GM12878 (cell line): ENCODE measurements around the gene SHISA9. TPM values are rescaled to one million over a fixed set of nuclear protein-coding genes. Genes with fewer than 3 reads are reported as not detected.
A peak's percentile ranks its signal among the peaks of the same experiment; 100 is the strongest.

Experiments used
- BHLHE40 ChIP-seq, 2 experiments: fragments of 450-650 bp in 1 of 2; IDR thresholded peaks; 2 replicates each; pipeline ENCODE4 v1.6.1; 2011 to 2017; ENCODE audit warnings: low read depth in 2 of 2, borderline replicate concordance in 1 of 2, improper control_type of control experiment in 1 of 2, low read length in 1 of 2, mild to moderate bottlenecking in 1 of 2
- FOS ChIP-seq: IDR thresholded peaks from 3 replicates; pipeline ENCODE4 v1.6.1; 2011; ENCODE audit warnings: borderline replicate concordance; ENCODE audit not compliant: insufficient read length; ENCODE audit errors: extremely low read depth
- HDAC6 ChIP-seq: fragments of 200-600 bp; sonication (generic); IDR thresholded peaks from one replicate; pipeline ENCODE4 v1.8.0; 2017; ENCODE audit warnings: antibody characterized with exemption; ENCODE audit not compliant: unreplicated experiment
- IKZF1 ChIP-seq: fragments of 450-650 bp; conservative IDR thresholded peaks from 2 replicates; pipeline ENCODE4 v1.6.1; 2017; ENCODE audit warnings: antibody characterized with exemption, mild to moderate bottlenecking
- NFYA ChIP-seq: IDR thresholded peaks from 2 replicates; pipeline ENCODE4 v1.6.1; 2011; ENCODE audit warnings: low read depth, mild to moderate bottlenecking, low read length, improper control_type of control experiment, borderline replicate concordance
- POLR2AphosphoS2 ChIP-seq: IDR thresholded peaks from 2 replicates; pipeline ENCODE4 v1.6.1; 2011; ENCODE audit warnings: low read depth, mild to moderate bottlenecking, low read length, improper control_type of control experiment, moderate library complexity
- RBBP5 ChIP-seq: fragments of 200-600 bp; sonication (generic); conservative IDR thresholded peaks from 2 replicates; pipeline ENCODE4 v1.6.1; 2016
- RFX5 ChIP-seq: IDR thresholded peaks from 2 replicates; pipeline ENCODE4 v1.6.1; 2011; ENCODE audit warnings: low read depth, low read length, improper control_type of control experiment
- SMARCA5 ChIP-seq: fragments of 450-650 bp; IDR thresholded peaks from 2 replicates; pipeline ENCODE4 v1.6.1; 2017; ENCODE audit warnings: mild to moderate bottlenecking
- SUPT20H ChIP-seq: IDR thresholded peaks from 2 replicates; pipeline ENCODE4 v1.6.1; 2011; ENCODE audit warnings: low read depth, mild to moderate bottlenecking, low read length, moderate library complexity, borderline replicate concordance; ENCODE audit not compliant: control insufficient read depth
- TCF7 ChIP-seq: IDR thresholded peaks from 2 replicates; pipeline ENCODE4 v1.6.1; 2014; ENCODE audit warnings: antibody characterized with exemption, borderline replicate concordance
- ZNF217 ChIP-seq: fragments of 450-650 bp; IDR thresholded peaks from 2 replicates; pipeline ENCODE4 v1.6.1; 2017; ENCODE audit warnings: antibody characterized with exemption, mild to moderate bottlenecking
- polyA plus RNA-seq, 11 experiments: library from polyadenylated mRNA; depleted of rRNA in 4 of 11; unstranded in 6 of 11; stranded (reverse) in 5 of 11; fragments of >200 nt; fragmentation: Nextera tagmentation in 4 of 11; fragmentation: Illumina TruSeq in 1 of 11; extraction: Ambion mirVana in 4 of 11; extraction: Trizol in 1 of 11; gene quantifications; 1 replicate in 1 of 11; 2 replicates in 10 of 11; pipeline versions ENCODE4 v1.2.1 to v1.2.3, GENCODE V29; 2011 to 2016; ENCODE audit warnings: inconsistent platforms in 2 of 11, missing spikeins in 2 of 11, low read depth in 1 of 11
- total RNA-seq, 4 experiments: library from RNA; depleted of rRNA in 3 of 4; stranded (reverse); fragments of >200 nt in 3 of 4; fragmentation: Illumina TruSeq in 1 of 4; extraction: Trizol in 1 of 4; gene quantifications; 2 replicates each; pipeline versions ENCODE4 v1.2.1 to v1.2.3, GENCODE V29; 2013 to 2021
- TF ChIP-seq, protein P1 (sequence below): fragments of 450-650 bp; IDR thresholded peaks from 2 replicates; pipeline ENCODE4 v1.6.1; 2014; ENCODE audit warnings: mild to moderate bottlenecking
- TF ChIP-seq, protein P2 (sequence below): IDR thresholded peaks from 2 replicates; pipeline ENCODE4 v1.6.1; 2011; ENCODE audit warnings: borderline replicate concordance, low read depth, mild to moderate bottlenecking, moderate library complexity, low read length; ENCODE audit not compliant: insufficient read depth, poor library complexity, severe bottlenecking
- TF ChIP-seq, protein P3 (sequence below): fragments of 450-650 bp; IDR thresholded peaks from 2 replicates; pipeline ENCODE4 v1.6.1; 2017; ENCODE audit warnings: borderline replicate concordance

The SHISA9 gene
- total and polyA plus RNA-seq, 10 of the 15 experiments (the other 5 are each of a cell fraction or from before 2014, with no cell fraction given) = 0.03 to 25.5 (median 0.07) TPM

- TF ChIP-seq, protein P1, sequence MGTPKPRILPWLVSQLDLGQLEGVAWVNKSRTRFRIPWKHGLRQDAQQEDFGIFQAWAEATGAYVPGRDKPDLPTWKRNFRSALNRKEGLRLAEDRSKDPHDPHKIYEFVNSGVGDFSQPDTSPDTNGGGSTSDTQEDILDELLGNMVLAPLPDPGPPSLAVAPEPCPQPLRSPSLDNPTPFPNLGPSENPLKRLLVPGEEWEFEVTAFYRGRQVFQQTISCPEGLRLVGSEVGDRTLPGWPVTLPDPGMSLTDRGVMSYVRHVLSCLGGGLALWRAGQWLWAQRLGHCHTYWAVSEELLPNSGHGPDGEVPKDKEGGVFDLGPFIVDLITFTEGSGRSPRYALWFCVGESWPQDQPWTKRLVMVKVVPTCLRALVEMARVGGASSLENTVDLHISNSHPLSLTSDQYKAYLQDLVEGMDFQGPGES = no peak
- TF ChIP-seq SUPT20H (no peak), IKZF1 (peak; percentile 48), HDAC6 (no peak), POLR2AphosphoS2 (no peak), TCF7 (no peak), BHLHE40 (IDR thresholded peaks at IDR 0.05; ENCODE audit: borderline replicate concordance in 1 of 2, low read depth in 2 of 2, low read length in 1 of 2) (no peak), RBBP5 (no peak), ZNF217 (peak; percentile 72; the same call in 1 of the 2 replicates), RFX5 (no peak), FOS (no peak), SMARCA5 (no peak), NFYA (no peak)
- TF ChIP-seq, protein P2, sequence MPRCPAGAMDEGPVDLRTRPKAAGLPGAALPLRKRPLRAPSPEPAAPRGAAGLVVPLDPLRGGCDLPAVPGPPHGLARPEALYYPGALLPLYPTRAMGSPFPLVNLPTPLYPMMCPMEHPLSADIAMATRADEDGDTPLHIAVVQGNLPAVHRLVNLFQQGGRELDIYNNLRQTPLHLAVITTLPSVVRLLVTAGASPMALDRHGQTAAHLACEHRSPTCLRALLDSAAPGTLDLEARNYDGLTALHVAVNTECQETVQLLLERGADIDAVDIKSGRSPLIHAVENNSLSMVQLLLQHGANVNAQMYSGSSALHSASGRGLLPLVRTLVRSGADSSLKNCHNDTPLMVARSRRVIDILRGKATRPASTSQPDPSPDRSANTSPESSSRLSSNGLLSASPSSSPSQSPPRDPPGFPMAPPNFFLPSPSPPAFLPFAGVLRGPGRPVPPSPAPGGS = no peak
- TF ChIP-seq, protein P3, sequence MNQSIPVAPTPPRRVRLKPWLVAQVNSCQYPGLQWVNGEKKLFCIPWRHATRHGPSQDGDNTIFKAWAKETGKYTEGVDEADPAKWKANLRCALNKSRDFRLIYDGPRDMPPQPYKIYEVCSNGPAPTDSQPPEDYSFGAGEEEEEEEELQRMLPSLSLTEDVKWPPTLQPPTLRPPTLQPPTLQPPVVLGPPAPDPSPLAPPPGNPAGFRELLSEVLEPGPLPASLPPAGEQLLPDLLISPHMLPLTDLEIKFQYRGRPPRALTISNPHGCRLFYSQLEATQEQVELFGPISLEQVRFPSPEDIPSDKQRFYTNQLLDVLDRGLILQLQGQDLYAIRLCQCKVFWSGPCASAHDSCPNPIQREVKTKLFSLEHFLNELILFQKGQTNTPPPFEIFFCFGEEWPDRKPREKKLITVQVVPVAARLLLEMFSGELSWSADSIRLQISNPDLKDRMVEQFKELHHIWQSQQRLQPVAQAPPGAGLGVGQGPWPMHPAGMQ = no peak
- TF ChIP-seq, all 136 proteins: peak for 16
Observed at GRCh38 chr16:13254998-13255614, 353.7 kb downstream of the SHISA9 start (continued).
